GM19035 (cell line): ENCODE data around the gene BCAM.
"Not testable (repeated sequence)": the region's sequence is repeated elsewhere in the genome, so short reads cannot be mapped to it uniquely, and the experiment has no call there.

Experiments used
- ATAC-seq: cut with Tn5 transposase; IDR thresholded peaks from one replicate; pipeline ENCODE4 v1.9.1; 2021; ENCODE audit not compliant: unreplicated experiment

Gene BCAM

DNA sequence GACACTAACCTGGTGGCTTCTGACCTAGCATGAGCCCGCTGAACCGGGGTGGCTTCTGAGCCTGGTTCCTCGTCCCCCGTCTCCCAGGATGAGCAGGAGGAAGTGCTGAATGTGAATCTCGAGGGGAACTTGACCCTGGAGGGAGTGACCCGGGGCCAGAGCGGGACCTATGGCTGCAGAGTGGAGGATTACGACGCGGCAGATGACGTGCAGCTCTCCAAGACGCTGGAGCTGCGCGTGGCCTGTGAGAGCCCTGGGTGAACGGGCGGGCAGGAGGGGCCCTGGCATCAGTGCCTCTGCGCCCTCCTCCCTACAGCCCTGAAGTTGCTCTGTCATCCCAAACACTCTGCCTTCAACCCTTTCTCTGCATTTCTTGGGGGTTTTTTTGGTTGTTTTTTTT, 5.6 kb downstream of the BCAM start:
- no peak for ATAC-seq

DNA sequence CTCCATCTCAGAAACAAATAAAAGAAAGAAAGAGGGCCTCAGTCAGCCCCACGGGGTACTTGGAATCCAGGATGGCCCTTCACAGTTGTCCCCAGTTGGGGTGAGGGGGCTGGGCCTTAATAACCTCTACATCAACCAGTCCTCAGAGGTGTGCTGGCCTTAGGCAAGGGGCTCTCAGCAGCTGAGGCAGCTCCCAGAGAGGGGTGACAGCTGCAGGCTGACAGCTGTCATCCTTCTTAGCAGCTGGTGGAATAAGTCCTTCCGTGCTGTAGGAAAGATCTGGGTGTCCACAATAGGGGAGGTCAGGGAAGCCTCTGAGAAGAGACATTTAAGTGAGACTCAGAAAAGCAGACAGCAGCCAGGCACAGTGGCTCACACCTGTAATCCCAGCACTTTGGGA, 7.4 kb downstream of the BCAM start:
- no peak for ATAC-seq

DNA sequence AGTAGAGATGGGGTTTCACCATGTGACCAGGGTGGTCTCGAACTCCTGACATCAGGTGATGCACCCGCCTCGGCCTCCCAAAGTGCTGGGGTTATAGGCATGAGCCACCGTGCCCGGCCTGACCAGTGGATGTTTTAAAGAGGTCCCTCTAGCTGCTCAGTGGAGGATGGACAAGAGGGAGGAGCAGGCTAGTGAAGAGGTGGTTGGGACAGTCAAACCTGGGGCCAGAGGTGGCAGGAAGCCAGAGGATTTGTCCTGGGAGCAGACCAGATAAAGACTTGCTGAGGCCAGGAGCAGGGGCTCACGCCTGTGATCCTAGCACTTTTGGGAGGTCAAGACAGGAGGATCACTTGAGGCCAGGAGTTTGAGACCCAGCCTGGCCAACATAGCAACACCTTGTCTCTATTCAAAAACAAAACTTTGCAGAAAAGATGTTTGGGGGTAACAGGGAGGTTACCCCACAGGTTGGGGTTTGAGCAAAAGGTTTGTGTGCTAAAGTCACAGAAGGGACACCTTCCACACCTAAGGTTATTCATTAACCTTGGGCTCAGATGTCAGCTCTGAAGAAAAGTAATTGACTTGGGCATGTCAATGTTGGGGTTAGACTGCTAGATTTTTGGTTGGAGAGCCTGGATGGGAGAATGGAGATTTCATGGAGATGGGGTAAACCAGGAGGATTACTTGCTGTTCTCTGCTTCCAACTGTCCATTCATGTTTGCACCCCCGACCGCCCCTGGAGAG, 9.0 kb downstream of the BCAM start:
- ATAC-seq = no peak

DNA sequence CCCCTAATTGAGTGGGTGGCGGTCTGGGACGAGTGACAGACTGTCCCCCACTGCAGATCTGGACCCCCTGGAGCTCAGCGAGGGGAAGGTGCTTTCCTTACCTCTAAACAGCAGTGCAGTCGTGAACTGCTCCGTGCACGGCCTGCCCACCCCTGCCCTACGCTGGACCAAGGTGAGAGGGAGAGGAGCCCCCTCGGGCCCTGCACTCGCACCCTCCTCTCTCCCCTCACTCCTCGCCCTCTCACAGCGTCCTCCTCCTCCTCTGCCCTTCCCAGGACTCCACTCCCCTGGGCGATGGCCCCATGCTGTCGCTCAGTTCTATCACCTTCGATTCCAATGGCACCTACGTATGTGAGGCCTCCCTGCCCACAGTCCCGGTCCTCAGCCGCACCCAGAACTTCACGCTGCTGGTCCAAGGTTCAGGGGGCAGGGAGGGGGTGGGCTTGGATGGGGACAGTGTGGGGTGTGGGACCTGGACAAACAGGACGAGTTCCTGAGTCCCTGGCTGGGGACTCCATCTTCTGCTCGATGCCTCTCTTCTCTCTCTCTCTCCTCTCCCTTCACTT, 9.6 kb downstream of the BCAM start:
- no peak for ATAC-seq

DNA sequence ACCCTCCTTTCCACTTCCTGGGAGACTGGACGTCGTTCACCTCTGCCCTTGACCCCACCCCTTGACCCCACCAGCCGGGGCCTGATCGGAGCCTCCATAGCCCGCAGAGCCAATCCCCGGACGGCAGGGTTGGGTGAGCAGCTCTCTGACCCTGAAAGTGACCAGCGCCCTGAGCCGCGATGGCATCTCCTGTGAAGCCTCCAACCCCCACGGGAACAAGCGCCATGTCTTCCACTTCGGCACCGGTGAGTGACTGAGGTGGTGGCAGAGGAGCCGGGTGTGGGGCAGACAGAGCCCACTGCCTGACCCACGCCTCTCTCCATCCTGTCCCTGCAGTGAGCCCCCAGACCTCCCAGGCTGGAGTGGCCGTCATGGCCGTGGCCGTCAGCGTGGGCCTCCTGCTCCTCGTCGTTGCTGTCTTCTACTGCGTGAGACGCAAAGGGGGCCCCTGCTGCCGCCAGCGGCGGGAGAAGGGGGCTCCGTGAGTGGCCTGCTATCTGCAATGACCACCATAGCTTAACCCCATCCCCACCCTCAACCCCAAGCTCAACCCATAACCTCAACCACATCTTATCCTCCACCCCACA, 10.4 kb downstream of the BCAM start:
- no peak for ATAC-seq

DNA sequence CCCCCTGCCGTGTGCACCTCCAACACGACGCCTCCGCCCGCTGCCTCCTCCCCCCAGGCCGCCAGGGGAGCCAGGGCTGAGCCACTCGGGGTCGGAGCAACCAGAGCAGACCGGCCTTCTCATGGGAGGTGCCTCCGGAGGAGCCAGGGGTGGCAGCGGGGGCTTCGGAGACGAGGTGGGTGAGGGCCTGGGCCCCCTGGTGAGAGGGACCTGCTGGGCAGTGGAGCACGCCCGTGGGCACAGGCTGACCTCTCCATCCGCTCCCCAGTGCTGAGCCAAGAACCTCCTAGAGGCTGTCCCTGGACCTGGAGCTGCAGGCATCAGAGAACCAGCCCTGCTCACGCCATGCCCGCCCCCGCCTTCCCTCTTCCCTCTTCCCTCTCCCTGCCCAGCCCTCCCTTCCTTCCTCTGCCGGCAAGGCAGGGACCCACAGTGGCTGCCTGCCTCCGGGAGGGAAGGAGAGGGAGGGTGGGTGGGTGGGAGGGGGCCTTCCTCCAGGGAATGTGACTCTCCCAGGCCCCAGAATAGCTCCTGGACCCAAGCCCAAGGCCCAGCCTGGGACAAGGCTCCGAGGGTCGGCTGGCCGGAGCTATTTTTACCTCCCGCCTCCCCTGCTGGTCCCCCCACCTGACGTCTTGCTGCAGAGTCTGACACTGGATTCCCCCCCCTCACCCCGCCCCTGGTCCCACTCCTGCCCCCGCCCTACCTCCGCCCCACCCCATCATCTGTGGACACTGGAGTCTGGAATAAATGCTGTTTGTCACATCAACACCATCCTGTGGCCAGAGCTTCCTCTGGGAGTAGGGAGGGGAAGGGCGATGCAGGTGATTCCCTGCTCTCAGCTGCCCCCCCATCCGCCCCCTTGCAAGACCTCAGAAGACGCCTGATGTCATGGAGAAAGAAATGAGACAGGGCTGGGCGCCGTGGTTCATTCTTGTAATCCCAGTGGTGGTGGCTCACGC, 12.0 kb downstream of the BCAM start:
- ATAC-seq = no peak

DNA sequence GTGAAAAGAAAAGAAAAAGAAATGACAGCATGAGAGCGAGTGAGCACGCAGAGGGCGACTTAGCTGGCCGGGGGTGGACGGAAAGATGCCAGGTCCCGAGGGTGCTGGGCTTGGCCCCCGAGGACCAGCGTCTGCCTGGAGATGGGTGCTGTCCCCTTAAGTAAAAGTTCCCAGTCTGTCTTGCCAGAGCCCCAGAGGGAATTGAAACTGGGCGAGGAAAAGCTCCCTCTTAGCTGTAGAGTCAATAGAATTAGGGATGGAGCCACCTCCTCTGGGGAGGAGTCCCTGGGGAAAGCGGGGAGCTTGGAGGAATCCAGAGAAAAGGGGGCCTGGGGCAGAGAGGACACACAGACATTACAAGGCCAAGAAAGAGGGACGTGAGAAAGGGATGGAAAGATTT, 13.3 kb downstream of the BCAM start:
- no peak for ATAC-seq

DNA sequence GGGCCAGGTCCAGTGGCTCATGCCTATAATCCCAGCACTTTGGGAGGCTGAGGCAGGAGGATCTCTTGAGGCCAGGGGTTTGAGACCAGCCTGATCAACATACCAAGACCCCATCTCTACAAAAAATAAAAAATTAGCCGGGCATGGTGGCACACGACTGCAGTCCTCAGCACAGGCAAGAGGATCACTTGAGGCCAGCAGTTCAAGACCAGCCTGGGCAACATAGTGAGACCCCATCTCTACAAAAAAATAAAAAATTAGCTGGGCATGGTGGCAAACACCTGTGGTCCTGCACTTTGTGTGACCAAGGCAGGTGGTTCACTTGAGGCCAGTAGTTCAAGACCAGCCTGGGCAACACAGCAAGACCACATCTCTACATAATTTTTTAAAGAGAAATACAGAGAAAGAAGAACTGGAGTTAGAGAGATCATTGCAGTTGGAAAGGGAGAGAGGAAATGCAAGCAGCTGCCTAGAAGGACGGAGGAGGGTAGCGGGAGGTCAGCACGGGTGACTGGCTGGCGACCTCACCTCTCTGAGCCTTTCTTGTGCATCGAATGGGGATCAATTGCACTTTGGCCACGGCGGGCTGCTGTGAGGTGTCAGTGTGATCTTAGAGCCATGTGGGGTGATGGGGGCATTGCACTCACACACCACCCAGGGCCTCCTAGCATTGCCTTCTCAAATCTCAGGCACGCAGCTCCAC, 13.9 kb downstream of the BCAM start:
- no peak for ATAC-seq

DNA sequence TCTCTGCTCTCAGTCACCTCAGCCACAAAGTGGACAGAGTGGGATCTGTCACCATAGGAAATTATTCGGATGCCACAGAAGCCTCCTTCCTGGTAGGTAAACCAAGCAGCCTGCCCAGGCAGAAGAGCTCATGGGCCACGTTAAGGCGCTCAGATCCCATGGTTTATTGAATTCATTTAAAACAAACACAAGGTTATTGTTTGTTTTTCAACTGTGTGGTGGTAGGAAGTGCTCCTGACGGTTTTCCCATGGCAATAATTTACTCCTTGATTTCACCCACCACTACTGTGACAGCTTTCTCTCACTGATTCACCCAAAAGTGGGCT, 14.4 kb downstream of the BCAM start:
- ATAC-seq = no peak

DNA sequence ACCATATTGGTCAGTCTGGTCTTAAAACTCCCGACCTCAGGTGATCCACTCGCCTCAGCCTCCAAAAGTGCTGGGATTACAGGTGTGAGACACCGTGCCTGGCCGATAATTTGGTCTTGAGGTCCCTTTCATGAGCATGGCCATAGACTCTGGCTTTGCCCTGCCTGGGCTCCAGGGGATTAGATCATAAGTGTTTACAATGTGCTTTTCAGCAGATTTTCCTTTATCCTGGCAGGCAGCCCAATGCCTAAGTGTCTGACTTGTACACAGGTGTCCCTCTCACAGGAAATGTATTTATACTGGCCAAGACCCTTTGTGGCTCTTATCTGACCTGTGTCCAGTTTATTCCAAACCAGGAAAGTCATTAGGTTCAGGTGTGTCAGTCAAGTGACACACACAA, 15.9 kb downstream of the BCAM start:
- no peak for ATAC-seq

DNA sequence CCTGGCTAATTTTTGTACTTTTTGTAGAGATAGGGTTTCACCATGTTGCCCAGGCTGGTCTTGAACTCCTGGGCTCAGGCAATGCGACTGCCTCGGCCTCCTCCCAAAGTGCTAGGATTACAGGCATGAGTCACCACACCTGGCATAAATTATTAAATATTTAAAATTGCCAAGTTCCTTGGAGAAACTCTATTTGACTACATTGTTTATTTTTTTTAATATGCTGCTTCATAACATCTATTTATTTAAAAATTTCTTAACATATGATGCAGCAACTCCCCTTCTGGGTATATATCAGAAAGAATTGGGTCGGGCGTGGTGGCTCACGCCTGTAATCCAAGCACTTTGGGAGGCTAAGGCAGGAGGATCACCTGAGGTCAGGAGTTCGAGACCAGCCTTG, 24.0 kb downstream of the BCAM start:
- not testable (repeated sequence) for ATAC-seq

DNA sequence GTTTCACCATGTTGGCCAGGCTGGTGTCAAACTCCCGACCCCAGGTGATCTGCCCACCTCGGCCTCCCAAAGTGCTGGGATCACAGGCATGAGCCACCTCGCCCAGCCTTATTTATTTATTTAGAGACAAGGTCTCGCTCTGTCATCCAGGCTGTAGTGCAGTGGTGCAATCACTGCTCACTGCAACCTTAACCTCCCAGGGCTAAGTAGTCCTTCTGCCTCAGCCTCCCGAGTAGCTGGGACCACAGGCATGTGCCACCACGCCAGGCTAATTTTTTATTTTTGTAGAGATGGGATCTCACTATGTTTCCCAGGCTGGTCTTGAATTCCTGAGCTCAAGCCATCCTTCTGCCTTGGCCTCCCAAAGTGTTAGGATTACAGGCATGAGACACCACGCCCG, 25.5 kb downstream of the BCAM start:
- not testable (repeated sequence) for ATAC-seq

DNA sequence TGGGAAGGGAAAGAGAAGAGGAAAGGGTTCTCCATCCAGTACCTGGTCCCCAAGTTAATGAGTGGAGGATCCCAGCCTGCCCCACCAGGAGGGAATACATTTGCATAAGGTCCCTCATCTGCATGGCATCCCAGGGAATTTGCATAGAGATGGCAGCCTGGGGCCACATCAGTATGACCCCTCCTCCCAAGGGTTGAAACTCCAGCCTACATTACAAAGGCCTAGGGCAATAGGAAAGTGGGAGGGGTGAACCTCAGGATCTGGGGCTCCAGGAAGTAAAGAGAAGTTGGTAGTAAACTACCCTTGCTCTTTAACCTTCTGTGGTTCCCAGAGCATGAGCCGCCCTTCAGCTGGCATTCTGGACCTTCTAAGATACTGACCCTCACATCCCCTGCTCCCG, 30.4 kb downstream of the BCAM start:
- ATAC-seq = no peak

DNA sequence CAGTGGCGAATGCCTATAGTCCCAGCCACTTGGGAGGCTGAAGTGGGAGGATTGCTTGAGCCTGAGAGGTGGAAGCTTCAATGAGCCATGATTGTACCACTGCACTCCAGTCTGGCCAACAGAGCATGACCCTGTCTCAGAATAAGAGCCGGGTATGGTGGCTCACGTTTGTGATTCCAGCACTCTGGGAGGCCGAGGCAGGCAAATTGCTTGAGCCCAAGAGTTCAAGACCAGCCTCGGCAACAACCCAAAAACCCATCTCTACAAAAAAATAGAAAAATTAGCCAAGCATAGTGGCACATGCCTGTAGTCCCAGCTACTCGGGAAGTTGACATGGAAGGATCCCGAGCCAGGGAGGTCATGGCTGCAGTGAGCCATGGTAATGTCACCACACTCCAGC, 31.9 kb downstream of the BCAM start:
- no peak for ATAC-seq

DNA sequence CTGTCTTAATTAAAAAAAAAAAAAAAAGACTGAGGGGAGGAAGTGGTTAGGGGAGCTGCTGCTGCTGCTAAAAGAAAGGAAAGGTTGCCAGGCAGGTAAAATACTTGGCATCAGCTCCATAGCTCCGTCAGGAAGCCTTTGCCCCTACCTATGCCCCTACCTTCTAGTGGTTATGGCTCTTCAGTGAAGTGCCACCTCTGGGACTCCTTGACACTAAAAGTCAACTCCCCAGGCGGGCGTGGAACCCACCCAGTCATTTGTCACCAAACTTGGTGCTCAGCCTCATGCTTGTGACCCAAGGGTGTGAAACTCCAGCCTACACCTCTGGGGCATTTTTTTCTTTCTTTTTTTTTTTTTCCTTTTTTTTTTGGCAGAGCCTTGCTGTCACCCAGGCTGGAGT, 32.3 kb downstream of the BCAM start:
- ATAC-seq = no peak

DNA sequence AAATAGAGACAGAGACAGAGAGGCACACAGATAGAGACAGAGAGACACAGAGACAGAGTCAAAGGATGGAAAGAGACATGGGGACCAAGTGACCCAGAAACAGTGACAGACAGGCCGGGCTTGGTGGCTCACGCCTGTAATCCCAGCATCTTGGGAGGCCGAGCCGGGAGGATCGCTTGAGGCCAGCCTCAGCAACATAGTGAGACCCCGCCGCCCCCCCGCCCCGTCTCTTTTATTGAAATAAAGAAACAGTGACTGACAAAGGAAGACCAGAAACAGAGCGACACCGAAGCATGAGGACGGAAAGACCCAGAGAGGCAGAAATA, 36.3 kb downstream of the BCAM start:
- no peak for ATAC-seq

DNA sequence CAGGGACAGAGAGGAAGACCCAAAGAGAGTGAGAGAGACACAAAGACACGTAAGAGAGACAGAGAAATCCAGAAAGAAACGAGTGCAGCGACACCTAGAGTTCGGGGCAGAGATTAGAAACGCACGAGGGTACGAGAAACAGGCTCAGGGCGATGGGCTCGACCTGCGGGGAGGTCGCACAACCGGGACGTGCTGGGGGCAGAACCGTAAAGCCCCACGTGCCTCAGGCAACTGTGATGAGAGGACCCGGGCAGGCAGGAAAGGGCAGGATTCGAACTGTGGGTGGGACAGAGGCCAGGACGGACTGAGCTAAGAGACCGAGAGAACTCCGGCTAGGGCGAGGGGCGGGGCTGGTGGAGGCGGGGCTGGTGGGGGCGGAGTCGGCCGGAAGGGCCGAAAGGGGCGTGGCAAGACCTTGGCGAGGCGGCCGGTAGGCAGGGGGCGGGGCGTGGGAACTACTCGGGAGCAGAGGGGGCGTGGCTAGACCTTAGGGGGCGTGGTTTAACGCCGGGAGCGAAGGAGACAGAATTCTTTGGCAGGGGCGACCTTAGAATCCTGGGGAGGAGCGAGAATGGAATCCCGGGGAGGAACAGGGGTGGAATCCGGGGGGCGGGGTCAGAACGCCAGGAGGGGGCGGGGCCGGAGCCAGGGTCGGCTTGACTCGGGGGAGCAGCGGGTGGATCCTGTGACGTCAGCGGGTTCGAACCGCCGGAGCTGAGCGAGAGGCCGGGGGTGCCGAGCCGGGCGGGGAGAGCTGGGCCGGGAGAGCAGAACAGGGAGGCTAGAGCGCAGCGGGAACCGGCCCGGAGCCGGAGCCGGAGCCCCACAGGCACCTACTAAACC, 36.9 kb downstream of the BCAM start, which contains the start of gene NECTIN2:
Gene NECTIN2, plus strand, starts transcription at position 686 of the 843 bp plus-strand sequence. CDS start 229 bp downstream, outside the sequence.
- ATAC-seq = peak; percentile 54

DNA sequence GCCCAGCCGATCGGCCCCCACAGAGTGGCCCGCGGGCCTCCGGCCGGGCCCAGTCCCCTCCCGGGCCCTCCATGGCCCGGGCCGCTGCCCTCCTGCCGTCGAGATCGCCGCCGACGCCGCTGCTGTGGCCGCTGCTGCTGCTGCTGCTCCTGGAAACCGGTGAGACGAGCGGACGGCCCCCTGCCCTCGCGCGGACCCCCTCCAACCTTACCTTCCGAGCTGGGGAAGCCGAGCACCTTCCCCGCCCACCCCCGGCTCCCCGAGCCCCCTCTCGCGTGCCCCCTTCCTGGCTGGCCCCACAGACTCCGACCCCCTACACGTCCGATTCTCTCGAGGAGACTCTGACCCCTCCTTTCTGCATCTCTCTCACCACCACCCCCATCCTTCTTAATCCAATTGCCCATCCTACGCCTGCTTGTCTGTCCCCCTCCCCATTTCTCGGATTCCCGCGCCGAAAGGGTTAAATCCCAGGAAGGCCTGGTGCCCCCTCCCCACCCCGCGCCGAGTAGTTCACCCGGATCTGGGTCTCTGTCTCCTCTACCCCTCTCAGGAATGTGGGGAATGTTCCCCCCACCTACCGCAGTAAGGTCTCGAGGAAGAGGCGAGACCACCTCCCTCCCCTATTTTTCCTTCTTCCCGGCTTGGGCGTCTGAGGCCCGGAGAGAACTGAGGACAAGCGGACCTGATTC, 37.7 kb downstream of the BCAM start:
- ATAC-seq = no peak

DNA sequence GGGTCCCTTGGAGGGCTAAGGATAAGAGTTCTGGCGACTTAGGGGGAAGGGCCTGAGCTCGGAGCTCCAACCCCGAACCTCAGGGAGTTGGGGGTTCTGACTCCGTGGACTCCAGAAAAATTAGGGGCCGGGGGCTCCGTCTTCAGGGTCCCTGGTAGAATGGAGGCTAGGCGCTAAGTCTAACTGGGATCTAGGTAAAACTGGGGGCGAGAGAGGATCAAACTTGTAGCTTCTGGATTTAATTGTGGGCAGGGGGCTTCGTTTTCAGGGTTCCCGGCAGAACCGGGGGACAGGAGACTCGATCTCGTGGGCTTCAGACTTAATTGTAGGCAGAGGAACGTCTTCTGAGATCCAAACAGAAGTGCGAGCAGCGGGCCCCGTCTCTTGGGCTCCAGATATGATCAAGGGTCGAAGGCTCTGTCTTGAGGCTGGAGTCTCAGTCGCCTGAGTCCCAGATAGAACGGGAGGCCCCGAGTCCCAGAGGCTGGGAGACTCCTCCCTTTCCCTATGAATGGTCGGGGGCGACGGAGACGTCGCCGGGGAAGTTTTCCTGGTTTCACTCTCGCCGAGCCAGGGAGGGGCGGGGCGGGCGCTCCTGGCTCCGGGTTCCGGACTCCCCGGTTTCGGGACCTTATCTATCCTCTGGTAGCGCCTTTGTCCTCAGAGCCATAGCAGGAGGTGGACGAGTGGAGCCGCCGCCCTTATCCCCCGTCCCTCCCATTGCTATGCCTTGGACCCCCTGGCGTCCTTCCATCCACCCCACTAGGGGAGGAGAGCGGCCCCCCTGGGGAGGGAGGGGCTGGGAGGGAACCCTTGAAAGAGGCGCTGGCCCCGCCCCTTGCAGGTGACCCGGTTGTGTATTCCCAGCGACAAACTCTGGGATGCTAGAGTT, 38.5 kb downstream of the BCAM start:
- no peak for ATAC-seq
